Measurements from ENCODE around the gene GUCY1A1. TPM values are rescaled to one million over a fixed set of nuclear protein-coding genes. Genes with fewer than 3 reads are reported as not detected.

Gene GUCY1A1
- total RNA-seq, 1 experiment from 2014 or later = not detected

DNA sequence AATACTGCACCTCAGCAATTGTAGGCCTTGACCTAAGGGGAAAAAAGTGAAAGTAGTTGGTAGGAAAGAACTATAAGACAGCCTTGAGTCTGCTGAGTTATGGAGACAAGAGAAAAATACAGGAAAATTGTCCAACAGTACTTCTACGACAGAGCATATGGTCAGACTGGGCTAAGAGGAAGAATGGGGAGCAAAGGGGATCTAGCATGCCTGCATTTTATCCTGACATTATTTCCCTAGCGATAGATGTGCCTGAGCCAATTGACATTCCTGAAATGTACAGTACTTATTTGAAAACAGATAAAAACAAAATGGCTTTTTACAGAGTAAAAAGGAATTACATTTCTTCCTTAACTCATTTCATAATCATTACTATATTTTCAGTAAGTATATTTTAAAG is 22.2 kb downstream of the GUCY1A1 start (continued):
- TF ChIP-seq, protein P1, sequence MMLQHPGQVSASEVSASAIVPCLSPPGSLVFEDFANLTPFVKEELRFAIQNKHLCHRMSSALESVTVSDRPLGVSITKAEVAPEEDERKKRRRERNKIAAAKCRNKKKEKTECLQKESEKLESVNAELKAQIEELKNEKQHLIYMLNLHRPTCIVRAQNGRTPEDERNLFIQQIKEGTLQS (IDR thresholded peaks at IDR 0.05) = no peak
- TF ChIP-seq CBX3 (IDR thresholded peaks at IDR 0.05; ENCODE audit: low read depth) (no peak), TCF7L2 (IDR thresholded peaks at IDR 0.05; ENCODE audit: borderline replicate concordance, extremely low read depth, insufficient read depth, insufficient read length) (no peak), RAD21 (IDR thresholded peaks at IDR 0.05; ENCODE audit: low read depth) (no peak), YY1 (IDR thresholded peaks at IDR 0.05; ENCODE audit: extremely low read depth, insufficient replicate concordance, low read depth, low read length) (no peak), SP1 (IDR thresholded peaks at IDR 0.05; ENCODE audit: low read depth) (no peak), EZH2phosphoT487 (IDR thresholded peaks at IDR 0.05; ENCODE audit: borderline replicate concordance) (no peak)

DNA sequence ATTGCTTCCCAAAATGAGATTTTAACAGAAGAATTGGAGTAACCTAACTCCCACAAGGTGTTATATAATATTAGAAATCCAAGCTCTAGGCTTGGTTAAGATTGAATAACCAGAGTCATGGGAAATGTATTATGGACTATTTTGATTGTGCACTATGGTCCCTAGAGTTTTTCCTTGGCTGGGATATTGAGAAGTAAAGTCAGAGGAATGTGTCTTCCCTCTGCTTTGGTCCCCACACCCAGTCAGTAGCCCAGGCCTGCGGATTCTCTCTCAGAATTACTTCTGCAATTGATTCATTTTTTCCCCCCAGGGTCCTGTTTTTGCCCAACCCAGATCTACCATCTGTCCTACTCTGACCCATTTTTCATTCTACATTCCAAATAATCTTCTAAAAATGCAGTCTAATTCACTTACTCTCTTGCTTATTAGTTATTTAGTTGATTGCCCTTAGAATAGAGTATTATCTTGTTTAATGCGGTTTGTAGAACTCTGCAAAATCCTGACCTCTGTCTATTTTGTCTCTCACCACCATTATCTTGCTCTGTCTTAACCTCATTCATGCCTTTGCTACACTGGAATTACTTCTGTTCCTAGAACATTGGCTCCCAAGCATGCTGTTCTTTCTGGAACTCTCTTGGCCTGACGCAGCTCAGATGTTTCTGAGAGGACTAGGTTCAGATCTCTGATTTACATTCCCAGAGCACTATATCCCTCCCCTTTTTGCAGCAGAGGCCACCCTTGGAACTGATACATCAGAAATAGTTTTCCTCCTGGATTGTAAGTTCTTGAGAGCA is 23.6 kb downstream of the GUCY1A1 start:
- Histone ChIP-seq H3K4me2 (ENCODE audit: low read length) (no peak overlapping the region), H3K27ac (ENCODE audit: low read depth, low read length) (no peak overlapping the region), H3K4me3 (replicated peaks in 1 of 2; ENCODE audit: low read depth in 1 of 2, low read length in 2 of 2) (no peak overlapping the region), H3K9ac (ENCODE audit: low read length) (no peak overlapping the region), H2AFZ (ENCODE audit: low read depth, low read length, poor library complexity, severe bottlenecking) (no peak overlapping the region), H3K79me2 (ENCODE audit: insufficient read depth, low read length) (no peaks in the 10 kb centered on the region), H4K20me1 (ENCODE audit: insufficient read depth) (no peaks in the 10 kb centered on the region), H3K4me1 (ENCODE audit: control insufficient read depth in 1 of 2, insufficient read depth in 2 of 2, low read length in 2 of 2) (no peaks in the 10 kb centered on the region), H3K9me2 (ENCODE audit: insufficient read depth) (no peaks in the 10 kb centered on the region), H3K27me3 (ENCODE audit: insufficient read depth, low read length) (no peaks in the 10 kb centered on the region), H3K9me3 (ENCODE audit: control insufficient read depth in 1 of 2, insufficient read depth in 1 of 2, low read depth in 1 of 2, low read length in 2 of 2) (no peaks in the 10 kb centered on the region), H3K36me3 (ENCODE audit: control insufficient read depth in 1 of 2, insufficient read depth in 2 of 2, low read length in 2 of 2) (no peaks in the 10 kb centered on the region)
- intact Hi-C loops (cut with micrococcal nuclease) = no loop called here
- TF ChIP-seq CBX3 (IDR thresholded peaks at IDR 0.05; ENCODE audit: low read depth) (no peak), JUND (IDR thresholded peaks at IDR 0.05) (no peak), YY1 (IDR thresholded peaks at IDR 0.05; ENCODE audit: extremely low read depth, insufficient replicate concordance, low read depth, low read length) (no peak), CEBPB (IDR thresholded peaks at IDR 0.05; ENCODE audit: low read depth) (no peak), EZH2phosphoT487 (IDR thresholded peaks at IDR 0.05; ENCODE audit: borderline replicate concordance) (no peak)
- TF ChIP-seq, protein P2, sequence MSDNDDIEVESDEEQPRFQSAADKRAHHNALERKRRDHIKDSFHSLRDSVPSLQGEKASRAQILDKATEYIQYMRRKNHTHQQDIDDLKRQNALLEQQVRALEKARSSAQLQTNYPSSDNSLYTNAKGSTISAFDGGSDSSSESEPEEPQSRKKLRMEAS (IDR thresholded peaks at IDR 0.05) = no peak
- TF ChIP-seq, protein P1 (IDR thresholded peaks at IDR 0.05) = no peak
- ChIA-PET RAD21 (ENCODE audit: low non-redundant PET in 1 of 2, low total read pairs in 2 of 2, uncharacterized antibody in 2 of 2, unreplicated experiment in 2 of 2) (no interaction called here), CTCF (no interaction called here), POLR2A (no interaction called here)
- no TSS peak for BruUV-seq (replicated peaks)
- no peak for DNase-seq (ENCODE audit: low read depth, low spot score)
- ATAC-seq = no peak

All from HCT116 (cell line).